Measurements from ENCODE around the gene CYB5R2.

The CYB5R2 gene

GRCh38 chr11:7638710-7639642 is 34.3 kb downstream of the CYB5R2 start:
- DNase-seq (ENCODE audit: low read depth in 2 of 3, low spot score in 2 of 3): no peak

- no peak for DNase-seq (ENCODE audit: low read depth in 2 of 3, low spot score in 2 of 3)
Measured at GRCh38 chr11:7637447-7638157, 35.7 kb downstream of the CYB5R2 start.

- DNase-seq (ENCODE audit: low read depth in 2 of 3, low spot score in 2 of 3): no peak
Measured at GRCh38 chr11:7636350-7636749, 37.0 kb downstream of the CYB5R2 start.

- DNase-seq (ENCODE audit: low read depth in 2 of 3, low spot score in 2 of 3): no peak
Measured at GRCh38 chr11:7635708-7636107, 37.6 kb downstream of the CYB5R2 start.

- DNase-seq (ENCODE audit: low read depth in 2 of 3, low spot score in 2 of 3): no peak
Measured at GRCh38 chr11:7635137-7635536, 38.2 kb downstream of the CYB5R2 start.

- DNase-seq (ENCODE audit: low read depth in 2 of 3, low spot score in 2 of 3): no peak
Measured at GRCh38 chr11:7632211-7632610, 41.1 kb downstream of the CYB5R2 start.

GRCh38 chr11:7630002-7630401 is 43.3 kb downstream of the CYB5R2 start:
- DNase-seq (ENCODE audit: low read depth in 2 of 3, low spot score in 2 of 3): no peak

GRCh38 chr11:7628660-7629059 is 44.6 kb downstream of the CYB5R2 start:
- no peak for DNase-seq (ENCODE audit: low read depth in 2 of 3, low spot score in 2 of 3)

- no peak for DNase-seq (ENCODE audit: low read depth in 2 of 3, low spot score in 2 of 3)
Measured at GRCh38 chr11:7622721-7623120, 50.6 kb downstream of the CYB5R2 start.

- no peak for DNase-seq (ENCODE audit: low read depth in 2 of 3, low spot score in 2 of 3)
Measured at GRCh38 chr11:7621554-7621953, 51.7 kb downstream of the CYB5R2 start.

- DNase-seq (ENCODE audit: low read depth in 2 of 3, low spot score in 2 of 3): no peak
Measured at GRCh38 chr11:7621090-7621489, 52.2 kb downstream of the CYB5R2 start.

GRCh38 chr11:7619322-7619721 is 54.0 kb downstream of the CYB5R2 start:
- no peak for DNase-seq (ENCODE audit: low read depth in 2 of 3, low spot score in 2 of 3)

- no peak for DNase-seq (ENCODE audit: low read depth in 2 of 3, low spot score in 2 of 3)
Measured at GRCh38 chr11:7617032-7617431, 56.3 kb downstream of the CYB5R2 start.

Data from activated CD8-positive, alpha-beta memory T cell treated with anti-CD3 and anti-CD28 coated beads for 48 hours (primary cell).